Suprapubic skin (tissue), 4 donors: Measurements from ENCODE around the gene FASN. TPM values are rescaled to one million over a fixed set of nuclear protein-coding genes. Genes with fewer than 3 reads are reported as not detected.
"Not testable (repeated sequence)": the region's sequence is repeated elsewhere in the genome, so short reads cannot be mapped to it uniquely, and the experiment has no call there.

ENCODE experiments used
- DNase-seq, 2 donors: peaks; one replicate each; pipeline ENCODE4 v3.0.0-alpha.2; 2019; ENCODE audit warnings: low spot score in 2 of 2
- H3K27ac ChIP-seq: fragments of 200-600 bp; sonication (generic); one replicate; pipeline ENCODE4 v1.5.1; 2019
- H3K27me3 ChIP-seq: fragments of 200-600 bp; sonication (generic); one replicate; pipeline ENCODE4 v1.5.1; 2019
- H3K36me3 ChIP-seq: fragments of 200-600 bp; sonication (generic); one replicate; pipeline ENCODE4 v1.5.1; 2019
- H3K4me1 ChIP-seq: fragments of 200-600 bp; sonication (generic); one replicate; pipeline ENCODE4 v1.5.1; 2019
- H3K4me3 ChIP-seq: fragments of 200-600 bp; sonication (generic); one replicate; pipeline ENCODE4 v1.5.1; 2019; ENCODE audit warnings: mild to moderate bottlenecking
- H3K9me3 ChIP-seq: fragments of 200-600 bp; sonication (generic); one replicate; pipeline ENCODE4 v1.5.1; 2019
- CTCF ChIP-seq, 2 donors: fragments of 200-600 bp in 1 of 2; fragments of 450-650 bp in 1 of 2; sonication (generic) in 1 of 2; IDR thresholded peaks; one replicate each; pipeline ENCODE4 v1.5.1; 2016 to 2019; ENCODE audit warnings: antibody characterized with exemption in 2 of 2, mild to moderate bottlenecking in 1 of 2, moderate library complexity in 1 of 2
- EP300 ChIP-seq: sonication (generic); formaldehyde crosslinking; IDR thresholded peaks from one replicate; pipeline ENCODE4 v1.6.1; 2017; ENCODE audit warnings: antibody characterized with exemption
- POLR2A ChIP-seq, 2 donors: fragments of 450-650 bp; IDR thresholded peaks; one replicate each; pipeline ENCODE4 v1.6.1; 2017; ENCODE audit warnings: antibody characterized with exemption in 2 of 2, mild to moderate bottlenecking in 2 of 2, moderate library complexity in 2 of 2
- POLR2AphosphoS5 ChIP-seq, 3 donors: sonication (generic); formaldehyde crosslinking; IDR thresholded peaks; one replicate each; pipeline ENCODE4 v1.6.1; 2017; ENCODE audit warnings: antibody characterized with exemption in 3 of 3
- WGBS: methylation state at CpG from one replicate; pipeline ENCODE4 v1.1.5; 2018; 5-methylcytosine and 5-hydroxymethylcytosine counted together
- total RNA-seq, 4 donors: library from RNA; depleted of rRNA; stranded (reverse); fragments of >200 nt; gene quantifications; one replicate each; pipeline ENCODE4 v1.1.0, GENCODE V29; 2016

FASN gene
- total RNA-seq, result 100 to 1,000 TPM; 278 to 464 (median 359) TPM

GRCh38 chr17:82098169-82098938, at the start of gene FASN:
TSS of gene FASN (minus strand) at chr17:82098236. CDS start at chr17:82096445, 1,791 bp downstream.
- Histone ChIP-seq H3K27me3 (no peaks in the 10 kb centered on the region), H3K9me3 (no peaks in the 10 kb centered on the region), H3K36me3 (peaks cover 29% of the 10 kb centered on the region), H3K4me1 (peaks cover 65% of the 10 kb centered on the region), H3K27ac (peak within 1 kb of the TSS; percentile 97), H3K4me3 (peak within 1 kb of the TSS; percentile 75)
- peak; percentile 79 to 97 for TF ChIP-seq POLR2A (IDR thresholded peaks at IDR 0.05)
- TF ChIP-seq POLR2AphosphoS5 (IDR thresholded peaks at IDR 0.05), result peak in 2 of 3 donors; percentile 50 to 83
- TF ChIP-seq CTCF (IDR thresholded peaks at IDR 0.05), result peak in 1 of 2 donors; percentile 68
- no peak for TF ChIP-seq EP300
- WGBS, result no CpG with 5 or more reads among the region's 124 CpGs
- peak; percentile 95 to 98 for DNase-seq

- no peak overlapping the region for H3K4me3 ChIP-seq
- no peak overlapping the region for H3K27ac ChIP-seq
- TF ChIP-seq POLR2AphosphoS5 (IDR thresholded peaks at IDR 0.05) (no peak), EP300 (no peak), POLR2A (IDR thresholded peaks at IDR 0.05) (no peak), CTCF (IDR thresholded peaks at IDR 0.05) (no peak)
- H3K4me1 ChIP-seq, result peaks cover 4% of the 10 kb centered on the region
- H3K9me3 ChIP-seq, result no peaks in the 10 kb centered on the region
- no peaks in the 10 kb centered on the region for H3K27me3 ChIP-seq
- no peaks in the 10 kb centered on the region for H3K36me3 ChIP-seq
- no peak for DNase-seq
- 87% methylated on average over 18 of the region's 18 CpGs for WGBS
These were observed 48.9 kb upstream of the FASN start for GRCh38 chr17:82146663-82147654.

- DNase-seq, result no peak
- no peaks in the 10 kb centered on the region for H3K27me3 ChIP-seq
- no peaks in the 10 kb centered on the region for H3K4me1 ChIP-seq
- 83% methylated on average over 2 of the region's 13 CpGs for WGBS
- H3K27ac ChIP-seq, result no peak overlapping the region
- H3K36me3 ChIP-seq, result no peaks in the 10 kb centered on the region
- no peak overlapping the region for H3K4me3 ChIP-seq
- TF ChIP-seq CTCF (IDR thresholded peaks at IDR 0.05) (no peak), EP300 (no peak), POLR2AphosphoS5 (IDR thresholded peaks at IDR 0.05) (no peak), POLR2A (IDR thresholded peaks at IDR 0.05) (no peak)
- H3K9me3 ChIP-seq, result no peaks in the 10 kb centered on the region
These were observed 47.6 kb upstream of the FASN start for GRCh38 chr17:82145550-82146155.

- Histone ChIP-seq H3K27ac (no peak overlapping the region), H3K4me3 (no peak overlapping the region), H3K27me3 (no peaks in the 10 kb centered on the region), H3K9me3 (no peaks in the 10 kb centered on the region), H3K4me1 (no peaks in the 10 kb centered on the region), H3K36me3 (no peaks in the 10 kb centered on the region)
- no peak for TF ChIP-seq POLR2A (IDR thresholded peaks at IDR 0.05)
- TF ChIP-seq EP300, result no peak
- TF ChIP-seq CTCF (IDR thresholded peaks at IDR 0.05), result no peak
- TF ChIP-seq POLR2AphosphoS5 (IDR thresholded peaks at IDR 0.05), result no peak
- 50% methylated on average over 8 of the region's 8 CpGs for WGBS
- no peak for DNase-seq
These were observed 45.3 kb upstream of the FASN start for GRCh38 chr17:82143333-82143732.

GRCh38 chr17:82139961-82140360, 41.9 kb upstream of the FASN start:
- 91% methylated on average over 10 of the region's 10 CpGs for WGBS
- H3K27ac ChIP-seq, DNase-seq, H3K9me3 ChIP-seq, H3K4me3 ChIP-seq, H3K27me3 ChIP-seq, H3K36me3 ChIP-seq, H3K4me1 ChIP-seq: not testable (repeated sequence)
